ENCODE data around the gene CDH23.

- TF ChIP-seq YY1 (IDR thresholded peaks at IDR 0.05; ENCODE audit: insufficient read depth, insufficient read length) (no peak), SUZ12 (IDR thresholded peaks at IDR 0.05; ENCODE audit: extremely low read depth, insufficient read depth, insufficient read length) (no peak)
These were observed 62.8 kb downstream of the CDH23 start for GRCh38 chr10:71459513-71459912.

Data from NT2/D1 (cell line).